A549 treated with ZK216348 at 1 μM for 4 hours (cell line): ENCODE results near the gene OTUD3. TPM values are rescaled to one million over a fixed set of nuclear protein-coding genes. Genes with fewer than 3 reads are reported as not detected.

ENCODE experiments used
- total RNA-seq: library from RNA; stranded (reverse); fragments of 200-300 nt; extraction: Qiagen RNA extraction; gene quantifications from 5 replicates; pipeline ENCODE4 v1.2.3, GENCODE V29; 2022; ENCODE audit warnings: low read depth

Gene OTUD3, protein sequence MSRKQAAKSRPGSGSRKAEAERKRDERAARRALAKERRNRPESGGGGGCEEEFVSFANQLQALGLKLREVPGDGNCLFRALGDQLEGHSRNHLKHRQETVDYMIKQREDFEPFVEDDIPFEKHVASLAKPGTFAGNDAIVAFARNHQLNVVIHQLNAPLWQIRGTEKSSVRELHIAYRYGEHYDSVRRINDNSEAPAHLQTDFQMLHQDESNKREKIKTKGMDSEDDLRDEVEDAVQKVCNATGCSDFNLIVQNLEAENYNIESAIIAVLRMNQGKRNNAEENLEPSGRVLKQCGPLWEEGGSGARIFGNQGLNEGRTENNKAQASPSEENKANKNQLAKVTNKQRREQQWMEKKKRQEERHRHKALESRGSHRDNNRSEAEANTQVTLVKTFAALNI
- 2.1 to 3.3 TPM (median 2.7 TPM) in 5 replicates for total RNA-seq

GRCh38 chr1:19882111-19883071 is at the start of gene OTUD3:
TSS of gene OTUD3 (plus strand) at chr1:19882395. CDS start at chr1:19882514, 119 bp downstream.

GRCh38 chr1:19923137-19923952 is 41.1 kb downstream of the OTUD3 start, which contains the start of gene PLA2G2E:
TSS of gene PLA2G2E (minus strand) at chr1:19923617. CDS start at chr1:19923559, 58 bp downstream.

Other genes with a start within 250 kb of the OTUD3 start
- gene NBL1, start 238.1 kb upstream of the OTUD3 start, total RNA-seq = 24.6 to 53.5 TPM (median 43.8 TPM) in 5 replicates
- gene HTR6, start 217.5 kb upstream of the OTUD3 start, total RNA-seq = 0.18 to 0.24 TPM (median 0.22 TPM) in 3 of 5 replicates, not detected in the others
- 5.2 to 7.3 TPM (median 6.6 TPM) in 5 replicates for gene TMCO4, start 82.5 kb upstream of the OTUD3 start, total RNA-seq
- gene RNF186, start 67.1 kb upstream of the OTUD3 start, total RNA-seq = not detected in 5 replicates
- gene PLA2G2E, start 41.2 kb downstream of the OTUD3 start, total RNA-seq = not detected in 5 replicates
- gene PLA2G2A, start 97.2 kb downstream of the OTUD3 start, total RNA-seq = not detected in 5 replicates
- gene PLA2G5, start 187.8 kb downstream of the OTUD3 start, total RNA-seq = not detected in 5 replicates
- not detected in 5 replicates for gene PLA2G2D, start 237.1 kb downstream of the OTUD3 start, total RNA-seq